Suppressor macrophage (primary cell): ENCODE data around the gene SFXN4.
"Not testable (repeated sequence)": the region's sequence is repeated elsewhere in the genome, so short reads cannot be mapped to it uniquely, and the experiment has no call there.

Source experiments
- DNase-seq, 4 experiments: peaks; one replicate each; pipeline ENCODE4 v3.0.0-alpha.2; 2020 to 2022

The SFXN4 gene

GRCh38 chr10:119107106-119107505 is 58.4 kb downstream of the SFXN4 start:
- DNase-seq = not testable (repeated sequence)

- not testable (repeated sequence) for DNase-seq
These were observed 59.6 kb downstream of the SFXN4 start for GRCh38 chr10:119105899-119106298.

- DNase-seq = no peak
These were observed 60.4 kb downstream of the SFXN4 start for GRCh38 chr10:119105155-119105554.

GRCh38 chr10:119104654-119105015 is 60.9 kb downstream of the SFXN4 start:
- DNase-seq = peak in 2 of 4 experiments; percentile 21 to 22

- peak; percentile 76 to 95 (median 88) for DNase-seq
These were observed 61.4 kb downstream of the SFXN4 start, which contains the start of gene DENND10 for GRCh38 chr10:119103903-119104653. TSS of gene DENND10 (plus strand) at chr10:119104113. CDS start at chr10:119104143, 30 bp downstream.

- no peak for DNase-seq
These were observed 62.1 kb downstream of the SFXN4 start for GRCh38 chr10:119103241-119103902.

- DNase-seq = no peak
These were observed 64.0 kb downstream of the SFXN4 start for GRCh38 chr10:119101366-119102098.

GRCh38 chr10:119100434-119101238 is 64.9 kb downstream of the SFXN4 start:
- DNase-seq = peak in 3 of 4 experiments; percentile 47 to 76 (median 55)

GRCh38 chr10:119098576-119098975 is 66.9 kb downstream of the SFXN4 start:
- DNase-seq = no peak

GRCh38 chr10:119096641-119097415 is 68.7 kb downstream of the SFXN4 start:
- DNase-seq = not testable (repeated sequence)

- no peak for DNase-seq
These were observed 69.9 kb downstream of the SFXN4 start for GRCh38 chr10:119095640-119096039.

GRCh38 chr10:119090968-119091367 is 74.5 kb downstream of the SFXN4 start:
- no peak for DNase-seq
